K562 (cell line): Measurements from ENCODE around the gene COQ2. TPM values are rescaled to one million over a fixed set of nuclear protein-coding genes. Genes with fewer than 3 reads are reported as not detected.
A peak's percentile ranks its signal among the peaks of the same experiment; 100 is the strongest.

Experiments used
- ATAC-seq: fragments of 200-7000 bp; cut with Tn5 transposase; 3 replicates; pipeline ENCODE4 v1.9.1; 2020; ENCODE audit warnings: moderate library complexity
- BruUV-seq: library from RNA; stranded (reverse); fragments of 400-500 nt; replicated peaks from 2 replicates; lab custom pipeline; 2021; lab: Mats Ljungman, UMichigan
- CTCF ChIA-PET: fragments of 300-600 bp; formaldehyde crosslinking; extraction: SDS; loops from one replicate; lab custom pipeline; 2021; ENCODE audit warnings: low intra/inter-chr PET ratio; lab: Yijun Ruan, JAX
- POLR2A ChIA-PET: fragments of 300-600, 350-650 bp; sonication (Branson Sonifier 250); formaldehyde crosslinking; extraction: SDS; loops from one replicate; lab custom pipeline; 2021; ENCODE audit warnings: antibody characterized with exemption, inconsistent platforms; lab: Yijun Ruan, JAX
- DNase-seq, 4 experiments: peaks; one replicate each; pipeline versions ENCODE4 v3.0.0 to v3.0.0-alpha.2; 2011 to 2018; ENCODE audit warnings: low spot score in 3 of 4, mixed read lengths in 3 of 4; ENCODE audit errors: extremely low read depth in 1 of 4
- FAIRE-seq: peaks from 2 replicates; lab custom pipeline; 2011; peaks lifted over from hg19 to GRCh38; lab: Jason Lieb, UNC
- H2AFZ ChIP-seq: 2 replicates; pipeline ENCODE4 v1.6.0; 2011; ENCODE audit warnings: low read depth, low read length, control low read depth, inconsistent platforms
- H3K27ac ChIP-seq: fragments of 200-600 bp; 3 replicates; pipeline ENCODE4 v1.8.0; 2011; ENCODE audit warnings: low read depth, mild to moderate bottlenecking, control low read depth, inconsistent platforms, low read length, moderate library complexity, mixed read lengths; ENCODE audit errors: extremely low read depth
- H3K27me3 ChIP-seq, 2 experiments: fragments of 300-600 bp in 1 of 2; 2 replicates in 1 of 2; 3 replicates in 1 of 2; pipeline versions ENCODE4 v1.6.0 to v1.8.0; 2011; ENCODE audit warnings: inconsistent platforms in 2 of 2, low read length in 2 of 2, mild to moderate bottlenecking in 1 of 2, mixed read lengths in 1 of 2, moderate library complexity in 1 of 2; ENCODE audit not compliant: control insufficient read depth in 2 of 2, insufficient read depth in 2 of 2
- H3K36me3 ChIP-seq: fragments of 300-600 bp; 3 replicates; pipeline ENCODE4 v1.8.0; 2011; ENCODE audit warnings: mild to moderate bottlenecking, low read length, inconsistent platforms; ENCODE audit not compliant: control insufficient read depth, insufficient read depth
- H3K4me1 ChIP-seq, 2 experiments: fragments of 200-600 bp in 1 of 2; replicated peaks in 1 of 2; 2 replicates in 1 of 2; 3 replicates in 1 of 2; pipeline versions ENCODE4 v1.5.1 to v1.8.0; 2011; ENCODE audit warnings: inconsistent platforms in 2 of 2, low read length in 2 of 2, mild to moderate bottlenecking in 1 of 2, mixed read lengths in 1 of 2, moderate library complexity in 1 of 2; ENCODE audit not compliant: control insufficient read depth in 2 of 2, insufficient read depth in 2 of 2
- H3K4me2 ChIP-seq: 2 replicates; pipeline ENCODE4 v1.6.1; 2011; ENCODE audit warnings: low read length, control low read depth, inconsistent platforms, mixed read lengths; ENCODE audit not compliant: insufficient read depth
- H3K4me3 ChIP-seq: fragments of 200-600 bp; sonication (generic), shearing (Covaris generic); 2 replicates; pipeline ENCODE4 v1.5.1; 2016; ENCODE audit warnings: control low read depth, inconsistent platforms
- H3K79me2 ChIP-seq: fragments of 200-600 bp; 3 replicates; pipeline ENCODE4 v1.8.0; 2011; ENCODE audit warnings: low read length, inconsistent platforms; ENCODE audit not compliant: control insufficient read depth, insufficient read depth
- H3K9ac ChIP-seq, 2 experiments: 2 replicates each; pipeline versions ENCODE4 v1.6.0 to v1.6.1; 2011; ENCODE audit warnings: low read depth in 2 of 2, low read length in 2 of 2, control low read depth in 1 of 2, inconsistent platforms in 1 of 2, mild to moderate bottlenecking in 1 of 2, mixed read lengths in 1 of 2; ENCODE audit not compliant: insufficient read depth in 1 of 2
- H3K9me1 ChIP-seq: one replicate; pipeline ENCODE4 v1.6.0; 2011; ENCODE audit warnings: inconsistent platforms, mild to moderate bottlenecking, low read length, moderate library complexity; ENCODE audit not compliant: control insufficient read depth, insufficient read depth
- H3K9me3 ChIP-seq: replicated peaks from 2 replicates; pipeline ENCODE4 v1.5.1; 2011; ENCODE audit warnings: low read depth, low read length, inconsistent platforms; ENCODE audit not compliant: control insufficient read depth, insufficient read depth
- H4K20me1 ChIP-seq: replicated peaks from 2 replicates; pipeline ENCODE4 v1.6.1; 2011; ENCODE audit warnings: low read length, inconsistent platforms, mixed read lengths; ENCODE audit not compliant: control insufficient read depth, insufficient read depth
- ATF1 ChIP-seq, 2 experiments: fragments of 450-650 bp in 1 of 2; IDR thresholded peaks; 2 replicates each; pipeline ENCODE4 v1.6.1; 2016; ENCODE audit warnings: missing compliant biosample characterization in 1 of 2, missing genetic modification characterization in 1 of 2
- CTBP1 ChIP-seq: fragments of 450-650 bp; IDR thresholded peaks from 2 replicates; pipeline ENCODE4 v1.6.1; 2016; ENCODE audit warnings: borderline replicate concordance
- DEAF1 ChIP-seq: fragments of 450-650 bp; formaldehyde crosslinking; IDR thresholded peaks from 2 replicates; pipeline ENCODE4 v1.4.0; 2020; ENCODE audit warnings: mild to moderate bottlenecking, moderate library complexity
- FOXP1 ChIP-seq: sonication (generic); formaldehyde crosslinking; IDR thresholded peaks from 2 replicates; pipeline ENCODE4 v1.8.0; 2022; ENCODE audit warnings: mild to moderate bottlenecking, missing genetic modification reagents
- KDM2B ChIP-seq: fragments of 250-450 bp; sonication (Bioruptor Pico); IDR thresholded peaks from 2 replicates; pipeline ENCODE4 v1.8.0; 2021; ENCODE audit warnings: mild to moderate bottlenecking, moderate library complexity
- RAD21 ChIP-seq, 2 experiments: fragments of 250-450 bp in 1 of 2; fragments of 450-650 bp in 1 of 2; sonication (Bioruptor Pico) in 1 of 2; formaldehyde crosslinking in 1 of 2; IDR thresholded peaks in 1 of 2; conservative IDR thresholded peaks in 1 of 2; 2 replicates each; pipeline versions ENCODE4 v1.4.0 to v1.8.0; 2020 to 2022; ENCODE audit warnings: mild to moderate bottlenecking in 2 of 2, moderate library complexity in 1 of 2
- SMC3 ChIP-seq: conservative IDR thresholded peaks from 2 replicates; pipeline ENCODE4 v1.6.1; 2011; ENCODE audit warnings: low read depth, low read length, improper control_type of control experiment; ENCODE audit not compliant: insufficient read depth
- SRF ChIP-seq, 2 experiments: fragments of 250-450, 450-650 bp in 1 of 2; sonication (Bioruptor Pico) in 1 of 2; sonication (generic) in 1 of 2; formaldehyde crosslinking; IDR thresholded peaks; 2 replicates each; pipeline versions ENCODE4 v1.5.0 to v1.5.1; 2020 to 2022; ENCODE audit warnings: mild to moderate bottlenecking in 1 of 2, missing genetic modification reagents in 1 of 2
- XRCC5 ChIP-seq: fragments of 200-400 bp; formaldehyde crosslinking; IDR thresholded peaks from 2 replicates; pipeline ENCODE4 v1.6.1; 2017; ENCODE audit warnings: low read depth, mild to moderate bottlenecking, low read length
- YY1 ChIP-seq, 3 experiments: IDR thresholded peaks; 2 replicates each; pipeline ENCODE4 v1.6.1; 2011; ENCODE audit warnings: low read length in 2 of 3, mild to moderate bottlenecking in 2 of 3, moderate library complexity in 2 of 3, borderline replicate concordance in 1 of 3, control low read depth in 1 of 3, low read depth in 1 of 3; ENCODE audit not compliant: insufficient read depth in 3 of 3, insufficient replicate concordance in 2 of 3, control insufficient read depth in 1 of 3, insufficient read length in 1 of 3; ENCODE audit errors: extremely low read depth in 1 of 3
- ZNF384 ChIP-seq: IDR thresholded peaks from 2 replicates; pipeline ENCODE4 v1.6.1; 2012; ENCODE audit warnings: low read depth, low read length, improper control_type of control experiment
- WGBS: fragments of 100-300 bp; shearing (Covaris generic); methylation state at CpG from one replicate; pipeline ENCODE4 v1.1.6; 2016; ENCODE audit warnings: low coverage, mixed read lengths; ENCODE audit not compliant: insufficient coverage; ENCODE audit errors: missing lambda C conversion rate; 5-methylcytosine and 5-hydroxymethylcytosine counted together
- in situ Hi-C: fragments of 300-500 bp; cut with MboI; formaldehyde crosslinking; loops from 4 replicates; pipeline ENCODE4 v1.15.0; 2018; ENCODE audit warnings: inconsistent platforms, mixed read lengths
- intact Hi-C: fragments of 100-400 bp; cut with micrococcal nuclease; formaldehyde crosslinking; loops from 2 replicates; pipeline ENCODE4 v1.14.2; 2022
- polyA plus RNA-seq, 8 experiments: library from polyadenylated mRNA; depleted of rRNA in 4 of 8; stranded (reverse) in 5 of 8; unstranded in 3 of 8; fragments of >200 nt; fragmentation: Nextera tagmentation in 2 of 8; fragmentation: Illumina TruSeq in 1 of 8; extraction: Ambion mirVana in 2 of 8; extraction: Trizol in 1 of 8; gene quantifications; 2 replicates each; pipeline versions ENCODE4 v1.2.1 to v1.2.3, GENCODE V29; 2011 to 2014; ENCODE audit warnings: inconsistent platforms in 1 of 8, missing spikeins in 1 of 8
- total RNA-seq, 7 experiments: library from RNA; depleted of rRNA in 6 of 7; stranded (reverse); fragments of >200 nt in 6 of 7; fragmentation: Illumina TruSeq in 2 of 7; extraction: Trizol in 2 of 7; gene quantifications; 2 replicates each; pipeline versions ENCODE4 v1.2.1 to v1.2.3, GENCODE V29; 2011 to 2021; ENCODE audit warnings: low replicate concordance in 1 of 7
- TF ChIP-seq, protein P1 (sequence below): fragments of 250-450 bp; sonication (Bioruptor Pico); IDR thresholded peaks from 2 replicates; pipeline ENCODE4 v1.5.0; 2022; ENCODE audit warnings: mild to moderate bottlenecking
- TF ChIP-seq, protein P2 (sequence below): conservative IDR thresholded peaks from 2 replicates; pipeline ENCODE4 v1.6.1; 2011; ENCODE audit warnings: low read depth, mild to moderate bottlenecking, low read length; ENCODE audit not compliant: control insufficient read depth

COQ2 gene
- total and polyA plus RNA-seq, 9 of the 15 experiments (the other 6 are each of a cell fraction or from before 2014, with no cell fraction given): 1.9 to 13.5 (median 11.8) TPM

DNA sequence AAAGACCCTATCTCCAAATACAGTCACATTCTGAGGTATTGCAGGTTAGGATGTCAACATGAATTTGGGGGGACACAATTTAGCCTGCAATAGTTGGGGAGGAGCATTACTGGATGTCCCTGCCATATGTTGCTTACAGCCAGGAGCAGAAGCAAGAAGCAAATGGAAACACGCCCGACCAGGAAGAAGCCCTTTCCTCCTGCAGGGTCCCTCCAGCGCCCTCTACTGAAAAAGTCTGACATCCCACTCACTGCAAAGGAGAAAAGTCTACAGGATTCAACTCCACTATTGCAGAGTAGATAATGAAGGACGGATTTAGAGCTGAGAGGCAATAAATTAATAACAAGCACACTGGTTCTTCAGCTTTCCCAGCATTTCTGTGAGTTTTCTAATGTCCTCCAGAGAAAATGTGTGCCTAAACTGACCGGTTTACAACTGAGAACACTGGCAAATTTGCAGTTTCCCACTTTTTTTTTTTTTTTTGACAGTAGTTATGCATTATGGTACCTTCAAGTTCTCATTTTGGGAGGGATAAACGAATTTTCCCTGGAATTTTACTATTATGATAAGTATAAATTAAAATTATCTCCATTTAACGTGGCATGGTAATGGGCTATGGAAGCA, 31.7 kb downstream of the COQ2 start:
- intact Hi-C loops: loop anchor here (1.0 kb wide), 1 partner anchor 179 kb away; no protein-coding TSS in a partner anchor
- BruUV-seq: no TSS peak
- H4K20me1 ChIP-seq: no peaks in the 10 kb centered on the region; the same call in 1 of the 2 replicates
- CTCF ChIA-PET: interaction anchor here (1.2 kb wide), 1 partner anchor 198 kb away, joined by 3 read pairs; no protein-coding TSS in a partner anchor
- FAIRE-seq (peak; percentile 88), DNase-seq (peak; percentile 66 to 80 (median 68)), ATAC-seq (peak; percentile 94)
- H3K36me3 ChIP-seq: no peaks in the 10 kb centered on the region
- in situ Hi-C loops: no loop called here
- 8% methylated on average over 7 of the region's 7 CpGs for WGBS
- H3K4me3 ChIP-seq: no peak overlapping the region
- no peak overlapping the region for H3K27ac ChIP-seq
- no peaks in the 10 kb centered on the region for H3K9me1 ChIP-seq
- H2AFZ ChIP-seq: peak overlapping the region; percentile 65
- no peaks in the 10 kb centered on the region for H3K79me2 ChIP-seq
- H3K9me3 ChIP-seq: no peaks in the 10 kb centered on the region
- POLR2A ChIA-PET: interaction anchor here (0.6 kb wide), 1 partner anchor 1109 kb away, joined by 3 read pairs; no protein-coding TSS in a partner anchor
- no peaks in the 10 kb centered on the region for H3K27me3 ChIP-seq
- H3K4me2 ChIP-seq: no peak overlapping the region
- H3K4me1 ChIP-seq: no peaks in the 10 kb centered on the region; a peak in 2 of 5 replicates
- no peak overlapping the region for H3K9ac ChIP-seq
- TF ChIP-seq FOXP1 (CRISPR knock-in tag) (no peak), DEAF1 (peak; percentile 61), SMC3 (peak; percentile 43; the same call in 1 of the 2 replicates), YY1 (IDR thresholded peaks at IDR 0.05; ENCODE audit: borderline replicate concordance in 1 of 3, control insufficient read depth in 1 of 3, extremely low read depth in 1 of 3, insufficient read depth in 3 of 3, insufficient read length in 1 of 3, insufficient replicate concordance in 2 of 3, low read depth in 1 of 3, low read length in 2 of 3) (peak in 1 of 3 experiments; percentile 31), KDM2B (CRISPR knock-in tag) (no peak), ATF1 (CRISPR knock-in tag; IDR thresholded peaks at IDR 0.05) (no peak), ATF1 (tag; IDR thresholded peaks at IDR 0.05) (no peak), XRCC5 (0 out of 2 replicates have a peak, but pooled peaks have one; percentile 34), RAD21 (CRISPR knock-in tag; conservative IDR thresholded peaks at IDR 0.05 in 1 of 2, IDR thresholded peaks at IDR 0.05 in 1 of 2) (peak; percentile 79 to 80), CTBP1 (no peak), SRF (CRISPR knock-in tag; IDR thresholded peaks at IDR 0.05) (0 out of 4 replicates have a peak, but pooled peaks of 1 of the 2 experiments have one; percentile 42), ZNF384 (0 out of 2 replicates have a peak, but pooled peaks have one; percentile 30)
- TF ChIP-seq, protein P1, sequence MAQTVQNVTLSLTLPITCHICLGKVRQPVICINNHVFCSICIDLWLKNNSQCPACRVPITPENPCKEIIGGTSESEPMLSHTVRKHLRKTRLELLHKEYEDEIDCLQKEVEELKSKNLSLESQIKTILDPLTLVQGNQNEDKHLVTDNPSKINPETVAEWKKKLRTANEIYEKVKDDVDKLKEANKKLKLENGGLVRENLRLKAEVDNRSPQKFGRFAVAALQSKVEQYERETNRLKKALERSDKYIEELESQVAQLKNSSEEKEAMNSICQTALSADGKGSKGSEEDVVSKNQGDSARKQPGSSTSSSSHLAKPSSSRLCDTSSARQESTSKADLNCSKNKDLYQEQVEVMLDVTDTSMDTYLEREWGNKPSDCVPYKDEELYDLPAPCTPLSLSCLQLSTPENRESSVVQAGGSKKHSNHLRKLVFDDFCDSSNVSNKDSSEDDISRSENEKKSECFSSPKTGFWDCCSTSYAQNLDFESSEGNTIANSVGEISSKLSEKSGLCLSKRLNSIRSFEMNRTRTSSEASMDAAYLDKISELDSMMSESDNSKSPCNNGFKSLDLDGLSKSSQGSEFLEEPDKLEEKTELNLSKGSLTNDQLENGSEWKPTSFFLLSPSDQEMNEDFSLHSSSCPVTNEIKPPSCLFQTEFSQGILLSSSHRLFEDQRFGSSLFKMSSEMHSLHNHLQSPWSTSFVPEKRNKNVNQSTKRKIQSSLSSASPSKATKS (CRISPR knock-in tag): no peak
- TF ChIP-seq, protein P2, sequence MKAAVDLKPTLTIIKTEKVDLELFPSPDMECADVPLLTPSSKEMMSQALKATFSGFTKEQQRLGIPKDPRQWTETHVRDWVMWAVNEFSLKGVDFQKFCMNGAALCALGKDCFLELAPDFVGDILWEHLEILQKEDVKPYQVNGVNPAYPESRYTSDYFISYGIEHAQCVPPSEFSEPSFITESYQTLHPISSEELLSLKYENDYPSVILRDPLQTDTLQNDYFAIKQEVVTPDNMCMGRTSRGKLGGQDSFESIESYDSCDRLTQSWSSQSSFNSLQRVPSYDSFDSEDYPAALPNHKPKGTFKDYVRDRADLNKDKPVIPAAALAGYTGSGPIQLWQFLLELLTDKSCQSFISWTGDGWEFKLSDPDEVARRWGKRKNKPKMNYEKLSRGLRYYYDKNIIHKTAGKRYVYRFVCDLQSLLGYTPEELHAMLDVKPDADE: no peak
